GM23338 (cell line): ENCODE data around the gene DIPK1A. TPM values are rescaled to one million over a fixed set of nuclear protein-coding genes. Genes with fewer than 3 reads are reported as not detected.

Source experiments
- ATAC-seq: fragments of 200-7000 bp; cut with Tn5 transposase; 3 replicates; pipeline ENCODE4 v1.9.1; 2020
- DNase-seq: peaks from one replicate; pipeline ENCODE4 v3.0.0-alpha.2; 2015; ENCODE audit warnings: low spot score
- H2AFZ ChIP-seq: fragments of 200-600 bp; sonication (generic); 2 replicates; pipeline ENCODE4 v1.8.0; 2016; ENCODE audit warnings: antibody characterized with exemption, mild to moderate bottlenecking, moderate library complexity
- H3F3A ChIP-seq: fragments of 200-600 bp; sonication (generic); replicated peaks from 2 replicates; pipeline ENCODE4 v1.8.0; 2017; ENCODE audit warnings: antibody characterized with exemption, mixed run types, low read depth
- H3K27ac ChIP-seq: fragments of 200-600 bp; sonication (generic); 2 replicates; pipeline ENCODE4 v1.6.1; 2016; ENCODE audit warnings: low read depth
- H3K27me3 ChIP-seq: fragments of 200-600 bp; sonication (generic); 2 replicates; pipeline ENCODE4 v1.8.0; 2016; ENCODE audit warnings: mild to moderate bottlenecking, mixed run types, moderate library complexity; ENCODE audit not compliant: insufficient read depth
- H3K36me3 ChIP-seq: fragments of 200-600 bp; sonication (generic); 2 replicates; pipeline ENCODE4 v1.8.0; 2016; ENCODE audit warnings: mild to moderate bottlenecking; ENCODE audit not compliant: insufficient read depth
- H3K4me1 ChIP-seq: fragments of 200-600 bp; sonication (generic); 2 replicates; pipeline ENCODE4 v1.8.0; 2016; ENCODE audit warnings: mild to moderate bottlenecking, moderate library complexity; ENCODE audit not compliant: insufficient read depth
- H3K4me2 ChIP-seq: fragments of 200-600 bp; sonication (generic); 2 replicates; pipeline ENCODE4 v1.7.1; 2017; ENCODE audit warnings: mixed run types
- H3K4me3 ChIP-seq: fragments of 200-600 bp; sonication (generic); 2 replicates; pipeline ENCODE4 v1.6.1; 2016; ENCODE audit warnings: mixed run types
- H3K79me2 ChIP-seq: fragments of 200-600 bp; sonication (generic); replicated peaks from 2 replicates; pipeline ENCODE4 v1.8.0; 2017; ENCODE audit warnings: mild to moderate bottlenecking; ENCODE audit not compliant: insufficient read depth
- H3K9me2 ChIP-seq: fragments of 200-600 bp; sonication (generic); 2 replicates; pipeline ENCODE4 v1.8.0; 2017; ENCODE audit not compliant: insufficient read depth
- H4K20me1 ChIP-seq: fragments of 200-600 bp; sonication (generic); replicated peaks from 2 replicates; pipeline ENCODE4 v1.8.0; 2017; ENCODE audit warnings: mild to moderate bottlenecking; ENCODE audit not compliant: insufficient read depth
- H3K27ac Mint-ChIP-seq: 2 replicates; pipeline ENCODE4 v1.8.0; 2020; ENCODE audit warnings: inconsistent platforms, mild to moderate bottlenecking, moderate library complexity, mixed read lengths
- H3K27me3 Mint-ChIP-seq: 3 replicates; pipeline ENCODE4 v1.8.0; 2022; ENCODE audit warnings: low read depth, mild to moderate bottlenecking, moderate library complexity, mixed read lengths, inconsistent platforms; ENCODE audit not compliant: insufficient read depth, poor library complexity
- H3K36me3 Mint-ChIP-seq: 3 replicates; pipeline ENCODE4 v1.8.0; 2021; ENCODE audit warnings: low read depth, mild to moderate bottlenecking, inconsistent platforms, moderate library complexity, mixed read lengths
- H3K4me1 Mint-ChIP-seq: 3 replicates; pipeline ENCODE4 v1.8.0; 2020; ENCODE audit warnings: mild to moderate bottlenecking, inconsistent platforms, mixed read lengths
- H3K4me3 Mint-ChIP-seq: 3 replicates; pipeline ENCODE4 v1.8.0; 2021; ENCODE audit warnings: moderate library complexity, mild to moderate bottlenecking, inconsistent platforms, mixed read lengths
- H3K9me3 Mint-ChIP-seq: 3 replicates; pipeline ENCODE4 v1.8.0; 2020; ENCODE audit warnings: moderate library complexity, mild to moderate bottlenecking, inconsistent platforms, mixed read lengths
- CREB1 ChIP-seq: fragments of 250-450 bp; sonication (Bioruptor Pico); IDR thresholded peaks from 2 replicates; pipeline ENCODE4 v1.5.0; 2020; ENCODE audit warnings: low read depth, mild to moderate bottlenecking, moderate library complexity
- EZH2 ChIP-seq: fragments of 200-600 bp; sonication (generic); IDR thresholded peaks from one replicate; pipeline ENCODE4 v1.8.0; 2017; ENCODE audit warnings: antibody characterized with exemption, mild to moderate bottlenecking, low read depth; ENCODE audit not compliant: unreplicated experiment
- EZH2phosphoT487 ChIP-seq: fragments of 200-600 bp; sonication (generic); IDR thresholded peaks from one replicate; pipeline ENCODE4 v1.8.1; 2018; ENCODE audit warnings: antibody characterized with exemption; ENCODE audit not compliant: unreplicated experiment
- JUNB ChIP-seq: IDR thresholded peaks from one replicate; pipeline ENCODE4 v1.6.1; 2016; ENCODE audit warnings: antibody characterized with exemption; ENCODE audit not compliant: unreplicated experiment
- NANOG ChIP-seq: IDR thresholded peaks from 2 replicates; pipeline ENCODE4 v1.6.1; 2016; ENCODE audit warnings: antibody characterized with exemption, borderline replicate concordance
- POLR2AphosphoS5 ChIP-seq: IDR thresholded peaks from 2 replicates; pipeline ENCODE4 v1.6.1; 2016; ENCODE audit warnings: antibody characterized with exemption, low read depth
- STAT1 ChIP-seq: IDR thresholded peaks from one replicate; pipeline ENCODE4 v1.6.1; 2016; ENCODE audit warnings: antibody characterized with exemption; ENCODE audit not compliant: unreplicated experiment
- ZNF114 ChIP-seq: fragments of 250-450 bp; sonication (Bioruptor Pico); IDR thresholded peaks from 2 replicates; pipeline ENCODE4 v1.5.0; 2020; ENCODE audit warnings: mild to moderate bottlenecking, moderate library complexity
- ZNF331 ChIP-seq: fragments of 250-450 bp; sonication (Bioruptor Pico); IDR thresholded peaks from 2 replicates; pipeline ENCODE4 v1.5.0; 2020; ENCODE audit warnings: low read depth, mild to moderate bottlenecking, moderate library complexity
- polyA plus RNA-seq: library from polyadenylated mRNA; unstranded; fragments of >200 nt; fragmentation: Nextera tagmentation; extraction: Ambion mirVana; gene quantifications from 2 replicates; pipeline ENCODE4 v1.2.1, GENCODE V29; 2016
- total RNA-seq: library from RNA; depleted of rRNA; stranded (reverse); fragments of >200 nt; shearing (Covaris generic); gene quantifications from 2 replicates; pipeline ENCODE4 v1.2.3, GENCODE V29; 2014
- TF ChIP-seq, protein P1 (sequence below): IDR thresholded peaks from 2 replicates; pipeline ENCODE4 v1.6.1; 2016; ENCODE audit warnings: antibody characterized with exemption
- TF ChIP-seq, protein P2 (sequence below): IDR thresholded peaks from one replicate; pipeline ENCODE4 v1.6.1; 2018; ENCODE audit warnings: antibody characterized with exemption; ENCODE audit not compliant: unreplicated experiment
- TF ChIP-seq, protein P3 (sequence below), 2 experiments: fragments of 200-600 bp in 1 of 2; sonication (generic) in 1 of 2; conservative IDR thresholded peaks; 2 replicates each; pipeline versions ENCODE4 v1.5.1 to v1.6.1; 2016 to 2017; ENCODE audit warnings: antibody characterized with exemption in 2 of 2, low read depth in 2 of 2, mild to moderate bottlenecking in 2 of 2, moderate library complexity in 1 of 2
- TF ChIP-seq, protein P4 (sequence below): fragments of 250-450 bp; sonication (Bioruptor Pico); IDR thresholded peaks from 2 replicates; pipeline ENCODE4 v1.5.0; 2020; ENCODE audit warnings: mild to moderate bottlenecking, moderate library complexity

Gene DIPK1A
- total and polyA plus RNA-seq, 2 experiments from 2014 or later, result 4.8 to 6.1 TPM

DNA sequence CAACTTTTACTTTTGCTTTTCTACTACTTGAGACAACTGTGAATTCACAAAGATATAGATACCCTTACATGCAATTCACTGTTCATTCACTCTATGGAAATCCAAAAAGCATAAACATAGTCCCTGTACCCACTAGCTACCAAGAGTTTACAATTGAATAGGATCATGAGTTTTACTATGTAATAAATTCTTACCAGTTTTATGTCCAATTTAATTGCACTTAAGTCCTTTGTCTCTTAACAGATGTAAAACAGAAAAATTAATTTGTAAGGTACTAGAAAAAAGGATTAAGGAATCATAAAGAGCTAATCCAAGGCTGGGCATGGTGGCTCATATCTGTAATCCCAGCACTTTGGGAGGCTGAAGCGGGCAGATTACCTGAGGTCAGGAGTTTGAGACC, 24.4 kb downstream of the DIPK1A start:
- peaks cover 3% of the 10 kb centered on the region; the same call in 1 of the 3 replicates for H3K4me1 Mint-ChIP-seq
- H3K36me3 Mint-ChIP-seq, result no peaks in the 10 kb centered on the region
- Histone ChIP-seq H3K9me2 (no peaks in the 10 kb centered on the region), H3K4me1 (no peaks in the 10 kb centered on the region), H3K27me3 (no peaks in the 10 kb centered on the region), H3K4me3 (no peak overlapping the region), H3K27ac (no peak overlapping the region), H2AFZ (no peak overlapping the region), H3K36me3 (no peaks in the 10 kb centered on the region), H3K4me2 (no peak overlapping the region), H4K20me1 (no peaks in the 10 kb centered on the region), H3K79me2 (no peaks in the 10 kb centered on the region), H3F3A (no peaks in the 10 kb centered on the region)
- ATAC-seq (no peak), DNase-seq (no peak)
- no peak overlapping the region for H3K27ac Mint-ChIP-seq
- H3K27me3 Mint-ChIP-seq, result peaks cover 1% of the 10 kb centered on the region
- no peak for TF ChIP-seq EZH2
- TF ChIP-seq ZNF331 (CRISPR knock-in tag), result no peak
- TF ChIP-seq, protein P1, sequence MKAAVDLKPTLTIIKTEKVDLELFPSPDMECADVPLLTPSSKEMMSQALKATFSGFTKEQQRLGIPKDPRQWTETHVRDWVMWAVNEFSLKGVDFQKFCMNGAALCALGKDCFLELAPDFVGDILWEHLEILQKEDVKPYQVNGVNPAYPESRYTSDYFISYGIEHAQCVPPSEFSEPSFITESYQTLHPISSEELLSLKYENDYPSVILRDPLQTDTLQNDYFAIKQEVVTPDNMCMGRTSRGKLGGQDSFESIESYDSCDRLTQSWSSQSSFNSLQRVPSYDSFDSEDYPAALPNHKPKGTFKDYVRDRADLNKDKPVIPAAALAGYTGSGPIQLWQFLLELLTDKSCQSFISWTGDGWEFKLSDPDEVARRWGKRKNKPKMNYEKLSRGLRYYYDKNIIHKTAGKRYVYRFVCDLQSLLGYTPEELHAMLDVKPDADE, result no peak
- TF ChIP-seq, protein P2, sequence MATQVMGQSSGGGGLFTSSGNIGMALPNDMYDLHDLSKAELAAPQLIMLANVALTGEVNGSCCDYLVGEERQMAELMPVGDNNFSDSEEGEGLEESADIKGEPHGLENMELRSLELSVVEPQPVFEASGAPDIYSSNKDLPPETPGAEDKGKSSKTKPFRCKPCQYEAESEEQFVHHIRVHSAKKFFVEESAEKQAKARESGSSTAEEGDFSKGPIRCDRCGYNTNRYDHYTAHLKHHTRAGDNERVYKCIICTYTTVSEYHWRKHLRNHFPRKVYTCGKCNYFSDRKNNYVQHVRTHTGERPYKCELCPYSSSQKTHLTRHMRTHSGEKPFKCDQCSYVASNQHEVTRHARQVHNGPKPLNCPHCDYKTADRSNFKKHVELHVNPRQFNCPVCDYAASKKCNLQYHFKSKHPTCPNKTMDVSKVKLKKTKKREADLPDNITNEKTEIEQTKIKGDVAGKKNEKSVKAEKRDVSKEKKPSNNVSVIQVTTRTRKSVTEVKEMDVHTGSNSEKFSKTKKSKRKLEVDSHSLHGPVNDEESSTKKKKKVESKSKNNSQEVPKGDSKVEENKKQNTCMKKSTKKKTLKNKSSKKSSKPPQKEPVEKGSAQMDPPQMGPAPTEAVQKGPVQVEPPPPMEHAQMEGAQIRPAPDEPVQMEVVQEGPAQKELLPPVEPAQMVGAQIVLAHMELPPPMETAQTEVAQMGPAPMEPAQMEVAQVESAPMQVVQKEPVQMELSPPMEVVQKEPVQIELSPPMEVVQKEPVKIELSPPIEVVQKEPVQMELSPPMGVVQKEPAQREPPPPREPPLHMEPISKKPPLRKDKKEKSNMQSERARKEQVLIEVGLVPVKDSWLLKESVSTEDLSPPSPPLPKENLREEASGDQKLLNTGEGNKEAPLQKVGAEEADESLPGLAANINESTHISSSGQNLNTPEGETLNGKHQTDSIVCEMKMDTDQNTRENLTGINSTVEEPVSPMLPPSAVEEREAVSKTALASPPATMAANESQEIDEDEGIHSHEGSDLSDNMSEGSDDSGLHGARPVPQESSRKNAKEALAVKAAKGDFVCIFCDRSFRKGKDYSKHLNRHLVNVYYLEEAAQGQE, result no peak
- TF ChIP-seq, protein P3, sequence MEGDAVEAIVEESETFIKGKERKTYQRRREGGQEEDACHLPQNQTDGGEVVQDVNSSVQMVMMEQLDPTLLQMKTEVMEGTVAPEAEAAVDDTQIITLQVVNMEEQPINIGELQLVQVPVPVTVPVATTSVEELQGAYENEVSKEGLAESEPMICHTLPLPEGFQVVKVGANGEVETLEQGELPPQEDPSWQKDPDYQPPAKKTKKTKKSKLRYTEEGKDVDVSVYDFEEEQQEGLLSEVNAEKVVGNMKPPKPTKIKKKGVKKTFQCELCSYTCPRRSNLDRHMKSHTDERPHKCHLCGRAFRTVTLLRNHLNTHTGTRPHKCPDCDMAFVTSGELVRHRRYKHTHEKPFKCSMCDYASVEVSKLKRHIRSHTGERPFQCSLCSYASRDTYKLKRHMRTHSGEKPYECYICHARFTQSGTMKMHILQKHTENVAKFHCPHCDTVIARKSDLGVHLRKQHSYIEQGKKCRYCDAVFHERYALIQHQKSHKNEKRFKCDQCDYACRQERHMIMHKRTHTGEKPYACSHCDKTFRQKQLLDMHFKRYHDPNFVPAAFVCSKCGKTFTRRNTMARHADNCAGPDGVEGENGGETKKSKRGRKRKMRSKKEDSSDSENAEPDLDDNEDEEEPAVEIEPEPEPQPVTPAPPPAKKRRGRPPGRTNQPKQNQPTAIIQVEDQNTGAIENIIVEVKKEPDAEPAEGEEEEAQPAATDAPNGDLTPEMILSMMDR (conservative IDR thresholded peaks at IDR 0.05; ENCODE audit: low read depth in 2 of 2), result no peak
- TF ChIP-seq NANOG, result no peak
- no peak for TF ChIP-seq JUNB
- no peak for TF ChIP-seq STAT1
- no peak for TF ChIP-seq POLR2AphosphoS5
- TF ChIP-seq EZH2phosphoT487, result no peak
- no peak for TF ChIP-seq CREB1
- TF ChIP-seq ZNF114 (CRISPR knock-in tag), result no peak
- TF ChIP-seq, protein P4, sequence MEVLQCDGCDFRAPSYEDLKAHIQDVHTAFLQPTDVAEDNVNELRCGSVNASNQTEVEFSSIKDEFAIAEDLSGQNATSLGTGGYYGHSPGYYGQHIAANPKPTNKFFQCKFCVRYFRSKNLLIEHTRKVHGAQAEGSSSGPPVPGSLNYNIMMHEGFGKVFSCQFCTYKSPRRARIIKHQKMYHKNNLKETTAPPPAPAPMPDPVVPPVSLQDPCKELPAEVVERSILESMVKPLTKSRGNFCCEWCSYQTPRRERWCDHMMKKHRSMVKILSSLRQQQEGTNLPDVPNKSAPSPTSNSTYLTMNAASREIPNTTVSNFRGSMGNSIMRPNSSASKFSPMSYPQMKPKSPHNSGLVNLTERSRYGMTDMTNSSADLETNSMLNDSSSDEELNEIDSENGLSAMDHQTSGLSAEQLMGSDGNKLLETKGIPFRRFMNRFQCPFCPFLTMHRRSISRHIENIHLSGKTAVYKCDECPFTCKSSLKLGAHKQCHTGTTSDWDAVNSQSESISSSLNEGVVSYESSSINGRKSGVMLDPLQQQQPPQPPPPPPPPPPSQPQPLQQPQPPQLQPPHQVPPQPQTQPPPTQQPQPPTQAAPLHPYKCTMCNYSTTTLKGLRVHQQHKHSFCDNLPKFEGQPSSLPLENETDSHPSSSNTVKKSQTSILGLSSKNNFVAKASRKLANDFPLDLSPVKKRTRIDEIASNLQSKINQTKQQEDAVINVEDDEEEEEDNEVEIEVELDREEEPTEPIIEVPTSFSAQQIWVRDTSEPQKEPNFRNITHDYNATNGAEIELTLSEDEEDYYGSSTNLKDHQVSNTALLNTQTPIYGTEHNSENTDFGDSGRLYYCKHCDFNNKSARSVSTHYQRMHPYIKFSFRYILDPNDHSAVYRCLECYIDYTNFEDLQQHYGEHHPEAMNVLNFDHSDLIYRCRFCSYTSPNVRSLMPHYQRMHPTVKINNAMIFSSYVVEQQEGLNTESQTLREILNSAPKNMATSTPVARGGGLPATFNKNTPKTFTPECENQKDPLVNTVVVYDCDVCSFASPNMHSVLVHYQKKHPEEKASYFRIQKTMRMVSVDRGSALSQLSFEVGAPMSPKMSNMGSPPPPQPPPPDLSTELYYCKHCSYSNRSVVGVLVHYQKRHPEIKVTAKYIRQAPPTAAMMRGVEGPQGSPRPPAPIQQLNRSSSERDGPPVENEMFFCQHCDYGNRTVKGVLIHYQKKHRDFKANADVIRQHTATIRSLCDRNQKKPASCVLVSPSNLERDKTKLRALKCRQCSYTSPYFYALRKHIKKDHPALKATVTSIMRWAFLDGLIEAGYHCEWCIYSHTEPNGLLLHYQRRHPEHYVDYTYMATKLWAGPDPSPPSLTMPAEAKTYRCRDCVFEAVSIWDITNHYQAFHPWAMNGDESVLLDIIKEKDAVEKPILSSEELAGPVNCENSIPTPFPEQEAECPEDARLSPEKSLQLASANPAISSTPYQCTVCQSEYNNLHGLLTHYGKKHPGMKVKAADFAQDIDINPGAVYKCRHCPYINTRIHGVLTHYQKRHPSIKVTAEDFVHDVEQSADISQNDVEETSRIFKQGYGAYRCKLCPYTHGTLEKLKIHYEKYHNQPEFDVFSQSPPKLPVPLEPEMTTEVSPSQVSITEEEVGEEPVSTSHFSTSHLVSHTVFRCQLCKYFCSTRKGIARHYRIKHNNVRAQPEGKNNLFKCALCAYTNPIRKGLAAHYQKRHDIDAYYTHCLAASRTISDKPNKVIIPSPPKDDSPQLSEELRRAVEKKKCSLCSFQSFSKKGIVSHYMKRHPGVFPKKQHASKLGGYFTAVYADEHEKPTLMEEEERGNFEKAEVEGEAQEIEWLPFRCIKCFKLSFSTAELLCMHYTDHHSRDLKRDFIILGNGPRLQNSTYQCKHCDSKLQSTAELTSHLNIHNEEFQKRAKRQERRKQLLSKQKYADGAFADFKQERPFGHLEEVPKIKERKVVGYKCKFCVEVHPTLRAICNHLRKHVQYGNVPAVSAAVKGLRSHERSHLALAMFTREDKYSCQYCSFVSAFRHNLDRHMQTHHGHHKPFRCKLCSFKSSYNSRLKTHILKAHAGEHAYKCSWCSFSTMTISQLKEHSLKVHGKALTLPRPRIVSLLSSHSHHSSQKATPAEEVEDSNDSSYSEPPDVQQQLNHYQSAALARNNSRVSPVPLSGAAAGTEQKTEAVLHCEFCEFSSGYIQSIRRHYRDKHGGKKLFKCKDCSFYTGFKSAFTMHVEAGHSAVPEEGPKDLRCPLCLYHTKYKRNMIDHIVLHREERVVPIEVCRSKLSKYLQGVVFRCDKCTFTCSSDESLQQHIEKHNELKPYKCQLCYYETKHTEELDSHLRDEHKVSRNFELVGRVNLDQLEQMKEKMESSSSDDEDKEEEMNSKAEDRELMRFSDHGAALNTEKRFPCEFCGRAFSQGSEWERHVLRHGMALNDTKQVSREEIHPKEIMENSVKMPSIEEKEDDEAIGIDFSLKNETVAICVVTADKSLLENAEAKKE, result no peak
- no peaks in the 10 kb centered on the region for H3K9me3 Mint-ChIP-seq
- H3K4me3 Mint-ChIP-seq, result no peak overlapping the region
